GM12878 (cell line): ENCODE data around the gene LST1. TPM values are rescaled to one million over a fixed set of nuclear protein-coding genes. Genes with fewer than 3 reads are reported as not detected.
A peak's percentile ranks its signal among the peaks of the same experiment; 100 is the strongest.

Experiments
- ATAC-seq: fragments of 200-7000 bp; cut with Tn5 transposase; 3 replicates; pipeline ENCODE4 v1.9.1; 2020; ENCODE audit warnings: mild to moderate bottlenecking, moderate library complexity
- BruUV-seq: library from RNA; stranded (reverse); fragments of 400-500 nt; replicated peaks from 2 replicates; lab custom pipeline; 2021; lab: Mats Ljungman, UMichigan
- CTCF ChIA-PET: fragments of 300-600 bp; sonication (Branson Sonifier 250); formaldehyde crosslinking; extraction: SDS; loops from one replicate; lab custom pipeline; 2021; ENCODE audit warnings: inconsistent platforms; lab: Yijun Ruan, JAX
- POLR2A ChIA-PET: fragments of 350-600 bp; formaldehyde crosslinking; extraction: SDS; loops from one replicate; lab custom pipeline; 2021; ENCODE audit warnings: inconsistent platforms; lab: Charles Lee
- RAD21 ChIA-PET: fragments of 300-600 bp; sonication (Branson Sonifier 250); formaldehyde crosslinking; loops from one replicate; lab custom pipeline; 2023; ENCODE audit warnings: antibody characterized with exemption; ENCODE audit not compliant: unreplicated experiment; lab: Charles Lee
- SMC1A ChIA-PET: fragments of 300-600 bp; sonication (Branson Sonifier 250); formaldehyde crosslinking; loops from one replicate; lab custom pipeline; 2023; ENCODE audit not compliant: unreplicated experiment, uncharacterized antibody; lab: Charles Lee
- DNase-seq: peaks from one replicate; pipeline ENCODE4 v3.0.0-alpha.2; 2011; ENCODE audit warnings: low read depth, low spot score
- FAIRE-seq: peaks from 3 replicates; lab custom pipeline; 2011; peaks lifted over from hg19 to GRCh38; lab: Jason Lieb, UNC
- H2AFZ ChIP-seq: 2 replicates; pipeline ENCODE4 v1.6.0; 2011; ENCODE audit warnings: low read depth, low read length, control low read depth; ENCODE audit not compliant: control insufficient read depth
- H3K27ac ChIP-seq: 2 replicates; pipeline ENCODE4 v1.5.1; 2011; ENCODE audit warnings: control low read depth; ENCODE audit not compliant: control insufficient read depth, insufficient read depth
- H3K27me3 ChIP-seq, 2 experiments: replicated peaks in 1 of 2; 2 replicates each; pipeline versions ENCODE4 v1.6.0 to v1.6.1; 2011; ENCODE audit warnings: low read length in 1 of 2; ENCODE audit not compliant: control insufficient read depth in 2 of 2, insufficient read depth in 2 of 2
- H3K36me3 ChIP-seq, 2 experiments: 2 replicates each; pipeline ENCODE4 v1.5.1; 2011; ENCODE audit warnings: low read length in 1 of 2; ENCODE audit not compliant: control insufficient read depth in 2 of 2, insufficient read depth in 2 of 2
- H3K4me1 ChIP-seq: 2 replicates; pipeline ENCODE4 v1.6.1; 2011; ENCODE audit warnings: mild to moderate bottlenecking, low read length, moderate library complexity, mixed read lengths; ENCODE audit not compliant: control insufficient read depth, insufficient read depth
- H3K4me2 ChIP-seq: 2 replicates; pipeline ENCODE4 v1.6.0; 2011; ENCODE audit warnings: control low read depth; ENCODE audit not compliant: control insufficient read depth, insufficient read depth
- H3K4me3 ChIP-seq: fragments of 200-600 bp; sonication (generic); 2 replicates; pipeline ENCODE4 v1.5.1; 2016
- H3K79me2 ChIP-seq: 2 replicates; pipeline ENCODE4 v1.6.0; 2011; ENCODE audit warnings: low read length; ENCODE audit not compliant: control insufficient read depth, insufficient read depth
- H3K9ac ChIP-seq: 2 replicates; pipeline ENCODE4 v1.8.0; 2011; ENCODE audit warnings: low read length, control low read depth, mixed read lengths; ENCODE audit not compliant: control insufficient read depth, insufficient read depth
- H3K9me3 ChIP-seq: replicated peaks from 3 replicates; pipeline ENCODE4 v1.5.1; 2011; ENCODE audit warnings: mild to moderate bottlenecking, low read length; ENCODE audit not compliant: control insufficient read depth, insufficient read depth
- H4K20me1 ChIP-seq: 2 replicates; pipeline ENCODE4 v1.6.0; 2011; ENCODE audit not compliant: control insufficient read depth, insufficient read depth
- BCLAF1 ChIP-seq: fragments of 450-650 bp; IDR thresholded peaks from 2 replicates; pipeline ENCODE4 v1.6.1; 2017; ENCODE audit warnings: antibody characterized with exemption, mild to moderate bottlenecking, moderate library complexity
- CEBPB ChIP-seq, 2 experiments: fragments of 150-350 bp in 1 of 2; IDR thresholded peaks; 2 replicates each; pipeline ENCODE4 v1.6.1; 2012 to 2014; ENCODE audit warnings: low read depth in 2 of 2, low read length in 2 of 2, borderline replicate concordance in 1 of 2, inconsistent platforms in 1 of 2
- EED ChIP-seq: sonication (generic); IDR thresholded peaks from 2 replicates; pipeline ENCODE4 v1.6.1; 2016; ENCODE audit warnings: antibody characterized with exemption, low read depth
- HDAC6 ChIP-seq: fragments of 200-600 bp; sonication (generic); IDR thresholded peaks from one replicate; pipeline ENCODE4 v1.8.0; 2017; ENCODE audit warnings: antibody characterized with exemption; ENCODE audit not compliant: unreplicated experiment
- IKZF1 ChIP-seq: fragments of 450-650 bp; conservative IDR thresholded peaks from 2 replicates; pipeline ENCODE4 v1.6.1; 2017; ENCODE audit warnings: antibody characterized with exemption, mild to moderate bottlenecking
- IKZF2 ChIP-seq, 2 experiments: fragments of 450-650 bp; IDR thresholded peaks; 2 replicates each; pipeline ENCODE4 v1.6.1; 2017; ENCODE audit warnings: mild to moderate bottlenecking in 2 of 2, moderate library complexity in 2 of 2
- KLF5 ChIP-seq: fragments of 450-650 bp; IDR thresholded peaks from 2 replicates; pipeline ENCODE4 v1.6.1; 2014; ENCODE audit warnings: mild to moderate bottlenecking; ENCODE audit not compliant: partially characterized antibody
- NR2F1 ChIP-seq: fragments of 450-650 bp; conservative IDR thresholded peaks from 2 replicates; pipeline ENCODE4 v1.6.1; 2017; ENCODE audit warnings: mild to moderate bottlenecking
- STAT1 ChIP-seq: fragments of 450-650 bp; conservative IDR thresholded peaks from 2 replicates; pipeline ENCODE4 v1.6.1; 2014; ENCODE audit warnings: antibody characterized with exemption, mild to moderate bottlenecking
- SUZ12 ChIP-seq: fragments of 200-600 bp; sonication (generic); IDR thresholded peaks from one replicate; pipeline ENCODE4 v1.6.1; 2018; ENCODE audit warnings: antibody characterized with exemption, mild to moderate bottlenecking; ENCODE audit not compliant: unreplicated experiment
- ZNF207 ChIP-seq: fragments of 450-650 bp; IDR thresholded peaks from 2 replicates; pipeline ENCODE4 v1.6.1; 2014; ENCODE audit warnings: antibody characterized with exemption, mild to moderate bottlenecking, borderline replicate concordance
- ZNF274 ChIP-seq: IDR thresholded peaks from one replicate; pipeline ENCODE4 v1.8.0; 2011; ENCODE audit not compliant: insufficient read length, insufficient read depth
- ZSCAN29 ChIP-seq: fragments of 450-650 bp; IDR thresholded peaks from 2 replicates; pipeline ENCODE4 v1.6.1; 2017; ENCODE audit warnings: mild to moderate bottlenecking, moderate library complexity
- whole genome bisulfite sequencing: methylation state at CpG from one replicate; pipeline ENCODE4 v1.1.6; 2016; ENCODE audit warnings: low lambda C conversion rate; ENCODE audit not compliant: insufficient replicate concordance, insufficient coverage; ENCODE audit errors: missing lambda C conversion rate; 5-methylcytosine and 5-hydroxymethylcytosine counted together
- in situ Hi-C: fragments of 300-500 bp; cut with MboI; formaldehyde crosslinking; loops from 9 replicates; pipeline ENCODE4 v1.14.3; 2018; ENCODE audit warnings: mixed read lengths
- intact Hi-C: fragments of 100-400 bp; cut with micrococcal nuclease; formaldehyde crosslinking; loops from one replicate; pipeline ENCODE4 v1.14.2; 2022; ENCODE audit not compliant: unreplicated experiment
- polyA plus RNA-seq, 11 experiments: library from polyadenylated mRNA; depleted of rRNA in 4 of 11; unstranded in 6 of 11; stranded (reverse) in 5 of 11; fragments of >200 nt; fragmentation: Nextera tagmentation in 4 of 11; fragmentation: Illumina TruSeq in 1 of 11; extraction: Ambion mirVana in 4 of 11; extraction: Trizol in 1 of 11; gene quantifications; 1 replicate in 1 of 11; 2 replicates in 10 of 11; pipeline versions ENCODE4 v1.2.1 to v1.2.3, GENCODE V29; 2011 to 2016; ENCODE audit warnings: inconsistent platforms in 2 of 11, missing spikeins in 2 of 11, low read depth in 1 of 11
- total RNA-seq, 4 experiments: library from RNA; depleted of rRNA in 3 of 4; stranded (reverse); fragments of >200 nt in 3 of 4; fragmentation: Illumina TruSeq in 1 of 4; extraction: Trizol in 1 of 4; gene quantifications; 2 replicates each; pipeline versions ENCODE4 v1.2.1 to v1.2.3, GENCODE V29; 2013 to 2021
- TF ChIP-seq, protein P1 (sequence below): fragments of 450-650 bp; formaldehyde crosslinking; IDR thresholded peaks from 2 replicates; pipeline ENCODE4 v1.4.0; 2022; ENCODE audit warnings: mild to moderate bottlenecking, moderate library complexity
- TF ChIP-seq, protein P2 (sequence below): fragments of 450-650 bp; IDR thresholded peaks from 2 replicates; pipeline ENCODE4 v1.6.1; 2014; ENCODE audit warnings: mild to moderate bottlenecking

Gene LST1
- total and polyA plus RNA-seq, 10 of the 15 experiments (the other 5 are each of a cell fraction or from before 2014, with no cell fraction given) = 4.1 to 35.5 (median 16.4) TPM

GRCh38 chr6:31579546-31580437 is 6.3 kb upstream of the LST1 start:
- no TSS peak for BruUV-seq
- peak overlapping the region; percentile 91 for H3K27ac ChIP-seq
- ChIA-PET RAD21 (interaction anchor here (0.8 to 17.5 kb wide), 8 partner anchors 9 to 251 kb away, joined by 3 to 620 read pairs (median 5); partner anchors contain the start of genes ATP6V1G2, LTA, NCR3 and NFKBIL1), SMC1A (interaction anchor here (0.8 to 45.5 kb wide), 5 partner anchors 15 to 81 kb away, joined by 4 to 1989 read pairs (median 8); partner anchors contain the start of genes AIF1, ATP6V1G2, DDX39B and LTA), CTCF (interaction anchor here (0.9 to 31.0 kb wide), 8 partner anchors 13 to 250 kb away, joined by 3 to 2098 read pairs (median 4); partner anchors contain the start of genes AIF1, ATP6V1G2, DDX39B and LST1), POLR2A (interaction anchor here (0.6 to 17.1 kb wide), 8 partner anchors 8 to 283 kb away, joined by 3 to 282 read pairs (median 103); partner anchors contain the start of genes ATP6V1G2, LTA, NCR3 and NEU1)
- ATAC-seq (peak; percentile 4), DNase-seq (no peak), FAIRE-seq (no peak)
- intact Hi-C loops = loop anchor here (1.0 to 2.0 kb wide), 3 partner anchors 19 to 29 kb away; no protein-coding TSS in a partner anchor
- H3K4me3 ChIP-seq = peak overlapping the region; percentile 93
- peak overlapping the region; percentile 45; the same call in 1 of the 2 replicates for H2AFZ ChIP-seq
- peak overlapping the region; percentile 95 for H3K4me2 ChIP-seq
- H3K36me3 ChIP-seq = peaks cover 0 to 7% of the 10 kb centered on the region in 2 experiments; a peak in 2 of 4 replicates
- H3K9me3 ChIP-seq = no peaks in the 10 kb centered on the region
- H3K27me3 ChIP-seq = no peaks in the 10 kb centered on the region
- no peaks in the 10 kb centered on the region for H4K20me1 ChIP-seq
- 37% methylated on average over 8 of the region's 8 CpGs for WGBS
- peaks cover 75% of the 10 kb centered on the region for H3K79me2 ChIP-seq
- in situ Hi-C loops = no loop called here
- peaks cover 33% of the 10 kb centered on the region for H3K4me1 ChIP-seq
- H3K9ac ChIP-seq = peak overlapping the region; percentile 90
- TF ChIP-seq, protein P1, sequence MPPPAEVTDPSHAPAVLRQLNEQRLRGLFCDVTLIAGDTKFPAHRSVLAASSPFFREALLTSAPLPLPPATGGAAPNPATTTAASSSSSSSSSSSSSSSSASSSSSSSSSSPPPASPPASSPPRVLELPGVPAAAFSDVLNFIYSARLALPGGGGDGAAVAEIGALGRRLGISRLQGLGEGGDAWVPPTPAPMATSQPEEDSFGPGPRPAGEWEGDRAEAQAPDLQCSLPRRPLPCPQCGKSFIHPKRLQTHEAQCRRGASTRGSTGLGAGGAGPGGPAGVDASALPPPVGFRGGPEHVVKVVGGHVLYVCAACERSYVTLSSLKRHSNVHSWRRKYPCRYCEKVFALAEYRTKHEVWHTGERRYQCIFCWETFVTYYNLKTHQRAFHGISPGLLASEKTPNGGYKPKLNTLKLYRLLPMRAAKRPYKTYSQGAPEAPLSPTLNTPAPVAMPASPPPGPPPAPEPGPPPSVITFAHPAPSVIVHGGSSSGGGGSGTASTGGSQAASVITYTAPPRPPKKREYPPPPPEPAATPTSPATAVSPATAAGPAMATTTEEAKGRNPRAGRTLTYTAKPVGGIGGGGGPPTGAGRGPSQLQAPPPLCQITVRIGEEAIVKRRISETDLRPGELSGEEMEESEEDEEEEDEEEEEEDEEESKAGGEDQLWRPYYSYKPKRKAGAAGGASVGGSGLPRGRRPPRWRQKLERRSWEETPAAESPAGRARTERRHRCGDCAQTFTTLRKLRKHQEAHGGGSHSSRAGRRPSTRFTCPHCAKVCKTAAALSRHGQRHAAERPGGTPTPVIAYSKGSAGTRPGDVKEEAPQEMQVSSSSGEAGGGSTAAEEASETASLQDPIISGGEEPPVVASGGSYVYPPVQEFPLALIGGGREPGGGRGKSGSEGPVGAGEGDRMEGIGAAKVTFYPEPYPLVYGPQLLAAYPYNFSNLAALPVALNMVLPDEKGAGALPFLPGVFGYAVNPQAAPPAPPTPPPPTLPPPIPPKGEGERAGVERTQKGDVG (CRISPR knock-in tag) = no peak
- TF ChIP-seq IKZF1 = peak; percentile 64; the same call in 1 of the 2 replicates
- no peak for TF ChIP-seq CEBPB (IDR thresholded peaks at IDR 0.05; ENCODE audit: borderline replicate concordance in 1 of 2, low read depth in 2 of 2, low read length in 2 of 2)
- peak; percentile 73; the same call in 1 of the 2 replicates for TF ChIP-seq EED
- TF ChIP-seq, protein P2, sequence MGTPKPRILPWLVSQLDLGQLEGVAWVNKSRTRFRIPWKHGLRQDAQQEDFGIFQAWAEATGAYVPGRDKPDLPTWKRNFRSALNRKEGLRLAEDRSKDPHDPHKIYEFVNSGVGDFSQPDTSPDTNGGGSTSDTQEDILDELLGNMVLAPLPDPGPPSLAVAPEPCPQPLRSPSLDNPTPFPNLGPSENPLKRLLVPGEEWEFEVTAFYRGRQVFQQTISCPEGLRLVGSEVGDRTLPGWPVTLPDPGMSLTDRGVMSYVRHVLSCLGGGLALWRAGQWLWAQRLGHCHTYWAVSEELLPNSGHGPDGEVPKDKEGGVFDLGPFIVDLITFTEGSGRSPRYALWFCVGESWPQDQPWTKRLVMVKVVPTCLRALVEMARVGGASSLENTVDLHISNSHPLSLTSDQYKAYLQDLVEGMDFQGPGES = no peak
- no peak for TF ChIP-seq HDAC6
- no peak for TF ChIP-seq BCLAF1
- TF ChIP-seq ZSCAN29 = no peak
- TF ChIP-seq KLF5 = no peak
- TF ChIP-seq NR2F1 = peak; percentile 70; the same call in 1 of the 2 replicates
- no peak for TF ChIP-seq STAT1
- TF ChIP-seq ZNF274 = no peak
- no peak for TF ChIP-seq SUZ12
- 0 out of 2 replicates have a peak, but pooled peaks have one; percentile 26 for TF ChIP-seq ZNF207
- peak; percentile 36 to 46; a peak in 3 of 4 replicates for TF ChIP-seq IKZF2 (IDR thresholded peaks at IDR 0.05)
